Inflammatory macrophage (primary cell): ENCODE measurements around the gene DAP.

Experiments
- DNase-seq, 2 donors: peaks; one replicate each; pipeline ENCODE4 v3.0.0-alpha.2; 2020 to 2022

Gene DAP

DNA sequence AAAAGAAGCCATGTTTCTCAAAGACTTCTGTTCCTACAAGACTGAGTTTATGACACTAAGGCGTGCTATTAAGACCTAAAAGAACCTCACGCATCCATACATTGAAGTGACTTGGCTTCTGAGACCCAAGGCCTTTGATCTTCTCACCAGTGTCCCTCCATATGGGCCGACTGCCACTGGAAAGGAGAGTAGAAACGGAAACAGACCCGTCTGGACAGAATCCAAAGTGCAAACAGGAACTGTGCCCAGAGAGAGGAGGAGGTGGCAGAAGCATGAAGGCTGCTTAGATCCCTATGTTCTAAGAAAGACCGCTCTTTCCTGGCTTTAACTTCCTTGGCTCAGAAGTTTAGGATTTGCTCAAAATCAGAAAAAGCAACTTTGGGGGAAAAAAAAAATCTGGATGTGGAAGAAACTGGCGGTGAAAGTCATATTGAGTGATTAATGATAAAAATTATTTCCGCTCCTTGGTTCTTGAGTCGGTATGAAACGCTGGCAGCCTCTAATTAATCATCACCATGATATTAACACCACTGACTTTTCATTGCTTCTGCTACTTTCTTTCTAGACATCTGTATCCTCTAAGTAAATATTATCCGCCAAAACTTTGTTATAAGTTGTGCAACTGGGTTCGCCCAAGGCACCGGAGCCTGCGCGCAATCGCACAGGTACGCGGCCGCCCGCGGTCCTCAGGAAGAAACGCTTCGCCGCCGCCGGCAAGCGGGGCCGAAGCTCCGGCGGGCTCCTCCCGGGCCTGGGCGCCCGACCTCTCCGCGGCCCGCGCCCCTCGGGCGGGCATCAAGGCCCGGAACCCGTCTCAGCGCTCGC, 726 bp downstream of the DAP start:
- peak; percentile 54 to 62 for DNase-seq

GRCh38 chr5:10759111-10759510, 1.9 kb downstream of the DAP start:
- no peak for DNase-seq

DNA sequence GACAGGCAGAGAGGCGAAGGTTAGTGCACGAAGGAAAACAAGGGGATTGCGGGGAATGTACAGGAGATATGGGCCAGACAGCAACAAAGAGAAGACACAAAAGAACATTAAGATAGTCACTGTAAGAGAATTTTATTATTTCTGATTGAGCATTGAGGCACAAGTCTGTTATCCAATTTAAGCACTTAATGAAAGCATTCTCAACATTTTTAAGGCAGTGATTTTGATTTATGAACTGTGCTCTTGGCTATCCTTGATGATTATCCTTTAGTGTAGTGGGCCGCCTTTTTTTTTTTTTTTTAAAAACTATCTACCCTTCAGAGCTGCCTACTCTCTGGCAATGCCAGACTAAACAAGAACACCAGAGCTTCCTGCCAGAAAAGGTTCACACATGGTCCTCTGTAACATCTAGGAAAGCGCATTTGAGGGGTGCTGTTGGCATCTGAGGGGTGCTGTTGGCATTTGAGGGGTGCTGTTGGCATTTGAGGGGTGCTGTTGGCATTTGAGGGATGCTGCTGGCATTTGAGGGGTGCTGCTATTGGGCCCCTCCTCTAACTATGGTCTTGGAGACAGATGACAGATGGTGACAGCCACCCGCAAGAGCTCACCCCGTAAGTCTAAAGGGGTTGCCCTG, 3.0 kb downstream of the DAP start:
- DNase-seq, result no peak

- DNase-seq, result no peak
Measured at GRCh38 chr5:10757043-10757442, 4.0 kb downstream of the DAP start.

- no peak for DNase-seq
Measured at GRCh38 chr5:10756549-10756948, 4.5 kb downstream of the DAP start.

DNA sequence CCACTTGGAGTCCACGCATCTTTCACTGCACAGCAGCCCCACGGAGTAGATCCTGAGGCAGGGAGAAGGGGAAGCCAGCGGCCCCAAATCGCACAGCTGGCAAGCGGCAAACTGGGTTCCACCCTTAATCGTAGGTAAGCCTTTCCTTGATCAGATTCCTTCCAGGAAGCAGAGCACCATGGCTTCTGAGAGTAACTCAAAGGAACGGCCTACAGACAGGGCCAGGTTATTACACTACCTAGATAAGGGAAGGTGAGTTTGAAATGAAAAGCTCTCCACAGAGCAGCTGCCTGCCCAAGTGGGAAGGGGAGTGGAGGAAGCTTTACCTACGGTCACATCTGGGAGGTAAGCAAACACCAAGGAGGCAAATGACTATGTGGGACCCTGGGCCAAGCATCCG, 7.9 kb downstream of the DAP start:
- no peak for DNase-seq

- DNase-seq, result no peak
Measured at GRCh38 chr5:10752451-10752850, 8.6 kb downstream of the DAP start.

DNA sequence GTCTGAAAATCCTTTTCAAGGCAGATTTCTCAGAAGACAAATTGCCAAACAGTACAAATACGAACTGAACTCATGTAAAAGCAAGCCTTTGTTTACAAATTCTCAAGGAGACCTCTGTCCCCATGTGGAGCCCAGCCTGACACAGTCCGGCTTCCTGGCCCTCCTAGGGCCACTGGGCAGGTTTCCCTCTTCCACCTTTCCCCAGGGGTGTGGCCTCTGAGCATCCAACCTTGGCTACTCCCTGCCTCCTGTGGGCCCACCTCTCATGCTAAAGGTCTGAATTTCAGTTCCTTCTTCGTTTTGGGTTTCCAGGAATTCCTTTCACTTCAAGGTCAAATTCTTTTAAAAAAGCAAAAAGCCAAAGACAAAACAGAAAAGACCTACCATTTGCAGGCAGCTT, 10.1 kb downstream of the DAP start:
- DNase-seq, result no peak

GRCh38 chr5:10747678-10748622, 13.1 kb downstream of the DAP start:
- no peak for DNase-seq

- DNase-seq, result peak; percentile 78 to 85
Measured at GRCh38 chr5:10746711-10747110, 14.3 kb downstream of the DAP start.

GRCh38 chr5:10745133-10745532, 15.9 kb downstream of the DAP start:
- no peak for DNase-seq

GRCh38 chr5:10744681-10745080, 16.4 kb downstream of the DAP start:
- no peak for DNase-seq

DNA sequence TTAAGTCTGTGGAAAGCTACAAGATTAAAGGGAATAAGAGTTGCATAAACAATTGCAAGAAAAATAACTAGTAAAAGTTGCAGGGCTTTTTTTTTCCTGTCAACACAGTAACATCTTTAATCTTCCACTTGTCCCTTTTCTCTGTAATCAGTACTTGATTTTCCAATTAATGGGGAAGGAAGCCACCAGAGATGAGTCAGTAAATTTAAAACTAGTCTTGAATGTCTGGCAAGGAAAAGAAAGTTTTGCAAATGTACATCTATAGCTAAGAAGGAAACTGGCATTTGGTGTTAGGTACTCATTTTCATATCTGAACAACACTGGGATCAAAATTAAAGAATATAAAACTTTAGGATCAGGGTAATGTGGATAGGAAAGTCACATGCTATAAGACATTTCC, 17.1 kb downstream of the DAP start:
- DNase-seq, result no peak

GRCh38 chr5:10743526-10743925, 17.5 kb downstream of the DAP start:
- DNase-seq, result no peak

DNA sequence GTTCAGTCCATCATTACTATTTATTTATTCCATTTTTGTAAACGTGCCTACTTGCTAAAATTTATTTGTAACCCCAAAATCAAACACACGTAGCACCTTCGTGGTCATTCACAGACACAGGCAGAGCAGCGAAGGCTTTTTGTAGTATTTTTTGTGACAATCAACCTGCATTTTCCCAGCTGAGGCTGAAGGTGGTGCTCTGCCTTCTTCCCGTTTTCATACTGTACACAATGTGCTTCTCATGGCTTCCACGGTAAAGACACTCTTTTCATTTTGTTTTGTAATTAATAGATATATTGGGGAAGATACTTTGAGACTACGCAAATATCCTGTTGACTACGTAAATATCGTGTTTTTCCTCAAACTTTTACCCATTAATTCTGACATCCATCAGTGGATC, 19.4 kb downstream of the DAP start:
- DNase-seq, result no peak

GRCh38 chr5:10740384-10740783, 20.6 kb downstream of the DAP start:
- no peak for DNase-seq

DNA sequence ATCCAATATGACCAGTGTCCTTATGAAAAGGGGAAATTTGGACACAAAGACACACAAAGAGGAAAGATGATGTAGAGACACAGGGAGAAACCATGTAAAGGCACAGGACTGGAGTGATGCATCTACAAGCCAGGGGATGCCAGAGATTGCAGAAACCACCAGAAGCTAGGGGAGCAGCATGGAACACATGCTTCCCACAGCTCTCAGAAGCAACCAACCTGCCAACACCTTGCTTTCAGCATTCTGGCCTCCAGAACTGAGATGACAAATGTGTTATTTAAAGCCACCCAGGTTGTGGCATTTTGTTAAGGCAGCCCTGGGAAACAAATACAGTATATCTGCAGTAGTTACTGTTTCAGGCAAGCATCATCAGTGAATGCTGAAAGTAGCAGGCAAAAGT, 23.2 kb downstream of the DAP start:
- DNase-seq, result no peak

DNA sequence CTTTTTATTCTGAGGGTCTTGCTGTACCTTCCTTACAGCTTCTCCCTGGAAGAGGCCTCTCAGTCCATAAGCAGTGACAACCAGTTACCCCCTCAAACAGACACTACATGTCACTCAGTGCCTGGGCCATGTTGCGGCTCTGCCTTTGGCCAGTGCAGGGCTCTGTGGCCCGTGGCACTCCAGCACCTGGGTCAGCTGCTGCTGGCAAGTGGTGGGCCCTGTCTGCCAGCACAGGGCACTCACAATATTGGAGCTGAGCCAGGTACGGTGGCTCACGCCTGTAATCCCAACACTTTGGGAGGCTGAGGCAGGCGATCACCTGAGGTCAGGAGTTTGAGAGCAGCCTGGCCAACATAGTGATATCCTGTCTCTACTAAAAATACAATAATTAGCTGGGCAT, 24.2 kb downstream of the DAP start:
- DNase-seq, result no peak

DNA sequence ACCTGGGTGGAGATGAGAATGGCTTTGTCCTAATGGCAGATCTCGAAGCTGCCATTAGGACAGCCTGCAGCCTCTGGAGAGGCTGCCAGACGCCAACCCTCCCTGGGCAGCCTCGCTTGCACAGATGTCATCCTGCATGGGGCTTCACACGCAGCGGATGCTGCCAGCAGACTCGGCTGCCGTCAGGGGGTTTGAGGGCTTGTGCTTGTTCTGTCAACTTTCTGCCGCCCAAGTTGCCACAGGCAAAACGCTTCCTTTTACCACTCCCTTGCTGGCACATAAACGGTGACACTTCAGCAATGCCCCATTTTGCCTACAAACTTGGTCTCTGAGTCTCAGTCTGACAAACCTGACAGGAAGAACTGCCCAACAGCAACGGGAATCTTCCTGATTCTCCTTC, 24.7 kb downstream of the DAP start:
- no peak for DNase-seq

DNA sequence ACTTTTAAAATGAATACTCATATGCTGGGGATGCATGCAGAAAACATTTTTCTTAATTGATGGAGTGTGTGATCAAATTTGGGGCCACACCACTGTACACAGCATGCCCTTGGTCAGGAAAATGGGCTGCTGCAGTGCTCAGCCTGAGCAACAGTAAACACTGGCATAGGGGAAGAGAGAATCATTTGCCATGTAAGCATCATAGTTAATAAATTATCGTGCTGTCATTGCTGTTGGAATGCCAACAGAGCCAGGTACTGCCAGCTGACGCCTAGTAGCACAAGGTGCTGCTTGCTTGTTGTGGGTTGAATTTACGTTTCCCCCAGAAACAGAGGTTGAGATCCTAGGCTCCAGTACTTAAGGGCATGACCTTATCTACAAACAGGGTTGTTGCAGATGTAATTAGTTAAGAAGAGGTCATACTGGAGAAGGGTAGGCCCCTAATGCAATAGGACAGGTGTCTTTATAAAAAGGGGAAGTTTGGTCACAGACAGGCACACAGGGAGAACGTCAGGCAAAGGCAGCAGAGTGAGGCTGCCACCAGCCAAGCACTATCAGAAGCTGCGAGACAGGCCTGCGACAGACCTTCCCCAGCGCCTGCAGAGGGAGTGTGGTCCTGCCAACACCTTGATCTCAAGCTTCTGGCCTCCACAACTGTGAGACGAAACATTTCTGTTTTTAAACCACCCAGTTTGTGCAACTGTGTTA, 25.3 kb downstream of the DAP start:
- DNase-seq, result no peak

DNA sequence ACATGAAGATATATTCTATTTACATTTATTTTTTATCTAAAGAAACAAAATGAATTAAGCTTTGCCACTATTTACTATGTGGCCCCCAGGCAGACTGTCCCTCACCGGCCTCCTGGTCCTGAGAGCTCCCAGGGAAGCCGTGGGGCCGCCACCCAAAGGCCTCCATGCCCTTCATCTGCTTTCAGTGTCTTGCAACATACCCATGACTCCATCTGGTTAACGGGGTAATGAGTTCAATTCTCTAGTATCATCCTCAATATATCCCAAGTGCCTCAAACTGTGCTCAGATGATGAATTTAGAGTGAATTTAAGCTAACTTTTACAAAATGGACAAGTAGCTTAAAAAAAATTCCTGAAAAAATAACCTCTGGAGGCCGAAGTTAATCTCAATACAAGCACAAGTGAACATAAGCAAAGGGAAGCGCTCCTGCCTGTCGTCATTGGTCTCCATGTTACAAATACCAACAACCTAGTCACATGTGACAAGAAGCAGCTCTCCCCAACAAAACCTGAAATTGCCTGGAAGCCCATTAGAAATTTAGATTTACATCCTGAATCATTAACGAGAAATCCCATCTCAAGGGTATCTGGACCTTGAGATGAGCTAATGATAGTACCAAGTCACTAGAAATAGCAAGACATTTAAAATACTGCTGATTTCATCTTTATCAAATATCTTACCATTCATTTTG, 26.1 kb downstream of the DAP start:
- DNase-seq, result no peak
